ENCODE data around the gene CEMIP. TPM values are rescaled to one million over a fixed set of nuclear protein-coding genes. Genes with fewer than 3 reads are reported as not detected.

The CEMIP gene
- total RNA-seq, 1 experiment from 2014 or later, result 3.5 TPM

GRCh38 chr15:80768158-80768557, 11.0 kb upstream of the CEMIP start:
- intact Hi-C loops (cut with micrococcal nuclease), result no loop called here
- Histone ChIP-seq H3K4me1 (ENCODE audit: control insufficient read depth in 1 of 2, insufficient read depth in 2 of 2, low read length in 2 of 2) (peaks cover 0 to 7% of the 10 kb centered on the region in 2 experiments; a peak in 1 of 4 replicates), H3K9me3 (ENCODE audit: control insufficient read depth in 1 of 2, insufficient read depth in 1 of 2, low read depth in 1 of 2, low read length in 2 of 2) (no peaks in the 10 kb centered on the region), H4K20me1 (ENCODE audit: insufficient read depth) (no peaks in the 10 kb centered on the region), H3K4me2 (ENCODE audit: low read length) (no peak overlapping the region), H3K9ac (ENCODE audit: low read length) (no peak overlapping the region), H3K9me2 (ENCODE audit: insufficient read depth) (no peaks in the 10 kb centered on the region), H3K27me3 (ENCODE audit: insufficient read depth, low read length) (no peaks in the 10 kb centered on the region), H3K79me2 (ENCODE audit: insufficient read depth, low read length) (no peaks in the 10 kb centered on the region), H3K36me3 (ENCODE audit: control insufficient read depth in 1 of 2, insufficient read depth in 2 of 2, low read length in 2 of 2) (no peaks in the 10 kb centered on the region), H3K27ac (ENCODE audit: low read depth, low read length) (no peak overlapping the region), H2AFZ (ENCODE audit: low read depth, low read length, poor library complexity, severe bottlenecking) (no peak overlapping the region), H3K4me3 (replicated peaks in 1 of 2; ENCODE audit: low read depth in 1 of 2, low read length in 2 of 2) (no peak overlapping the region)
- ATAC-seq, result no peak
- CTCF ChIA-PET, result interaction anchor here (1.3 to 1.4 kb wide), 2 partner anchors 9 to 201 kb away, joined by 5 to 18 read pairs; no protein-coding TSS in a partner anchor
- TF ChIP-seq EZH2 (IDR thresholded peaks at IDR 0.05) (no peak), CEBPB (IDR thresholded peaks at IDR 0.05; ENCODE audit: low read depth) (no peak)
- BruUV-seq (replicated peaks), result no TSS peak
- POLR2A ChIA-PET, result no interaction called here
- RAD21 ChIA-PET (ENCODE audit: low non-redundant PET in 1 of 2, low total read pairs in 2 of 2, uncharacterized antibody in 2 of 2, unreplicated experiment in 2 of 2), result no interaction called here
- DNase-seq (ENCODE audit: low read depth, low spot score), result no peak

GRCh38 chr15:80769153-80769828, 9.9 kb upstream of the CEMIP start:
- ChIA-PET CTCF (no interaction called here), RAD21 (ENCODE audit: low non-redundant PET in 1 of 2, low total read pairs in 2 of 2, uncharacterized antibody in 2 of 2, unreplicated experiment in 2 of 2) (no interaction called here), POLR2A (no interaction called here)
- H3K79me2 ChIP-seq (ENCODE audit: insufficient read depth, low read length), result no peaks in the 10 kb centered on the region
- no peaks in the 10 kb centered on the region for H3K27me3 ChIP-seq (ENCODE audit: insufficient read depth, low read length)
- no peak overlapping the region for H2AFZ ChIP-seq (ENCODE audit: low read depth, low read length, poor library complexity, severe bottlenecking)
- no peaks in the 10 kb centered on the region for H3K36me3 ChIP-seq (ENCODE audit: control insufficient read depth in 1 of 2, insufficient read depth in 2 of 2, low read length in 2 of 2)
- intact Hi-C loops (cut with micrococcal nuclease), result no loop called here
- H3K9me2 ChIP-seq (ENCODE audit: insufficient read depth), result no peaks in the 10 kb centered on the region
- H3K4me1 ChIP-seq (ENCODE audit: control insufficient read depth in 1 of 2, insufficient read depth in 2 of 2, low read length in 2 of 2), result peaks cover 0 to 7% of the 10 kb centered on the region in 2 experiments; a peak in 1 of 4 replicates
- BruUV-seq (replicated peaks), result no TSS peak
- no peak for ATAC-seq
- no peak overlapping the region for H3K9ac ChIP-seq (ENCODE audit: low read length)
- no peak for DNase-seq (ENCODE audit: low read depth, low spot score)
- H3K9me3 ChIP-seq (ENCODE audit: control insufficient read depth in 1 of 2, insufficient read depth in 1 of 2, low read depth in 1 of 2, low read length in 2 of 2), result no peaks in the 10 kb centered on the region
- H3K27ac ChIP-seq (ENCODE audit: low read depth, low read length), result no peak overlapping the region
- H3K4me3 ChIP-seq (replicated peaks in 1 of 2; ENCODE audit: low read depth in 1 of 2, low read length in 2 of 2), result no peak overlapping the region
- no peak overlapping the region for H3K4me2 ChIP-seq (ENCODE audit: low read length)
- no peaks in the 10 kb centered on the region for H4K20me1 ChIP-seq (ENCODE audit: insufficient read depth)
- TF ChIP-seq MAX (IDR thresholded peaks at IDR 0.05) (no peak), SP1 (IDR thresholded peaks at IDR 0.05; ENCODE audit: low read depth) (no peak), YY1 (IDR thresholded peaks at IDR 0.05; ENCODE audit: extremely low read depth, insufficient replicate concordance, low read depth, low read length) (no peak), ZBTB33 (IDR thresholded peaks at IDR 0.05; ENCODE audit: extremely low read depth, insufficient replicate concordance, low read length) (no peak), RAD21 (IDR thresholded peaks at IDR 0.05; ENCODE audit: low read depth) (no peak), ATF3 (IDR thresholded peaks at IDR 0.05) (no peak), ZFX (IDR thresholded peaks at IDR 0.05) (no peak), ZNF274 (IDR thresholded peaks at IDR 0.05; ENCODE audit: low read depth, low read length) (no peak), ELF1 (IDR thresholded peaks at IDR 0.05; ENCODE audit: borderline replicate concordance, low read depth) (no peak), TCF7L2 (IDR thresholded peaks at IDR 0.05; ENCODE audit: borderline replicate concordance, extremely low read depth, insufficient read depth, insufficient read length) (no peak), EZH2phosphoT487 (IDR thresholded peaks at IDR 0.05; ENCODE audit: borderline replicate concordance) (no peak), SRF (IDR thresholded peaks at IDR 0.05; ENCODE audit: low read depth) (no peak), CBX3 (IDR thresholded peaks at IDR 0.05; ENCODE audit: low read depth) (no peak)

Data from HCT116 (cell line).